Left kidney (tissue), 2 donors: ENCODE data around the gene ARHGEF19. TPM values are rescaled to one million over a fixed set of nuclear protein-coding genes. Genes with fewer than 3 reads are reported as not detected.

Experiments used
- DNase-seq: peaks from one replicate; pipeline ENCODE4 v3.0.0-alpha.2; 2013
- polyA plus RNA-seq: library from polyadenylated mRNA; unstranded; fragments of 120-200 nt; gene quantifications from one replicate; pipeline ENCODE4 v1.2.1, GENCODE V29; 2013; ENCODE audit not compliant: insufficient read length

Gene ARHGEF19
- polyA plus RNA-seq, 1 donor = 21.1 TPM

GRCh38 chr1:16149702-16150488 is 62.6 kb downstream of the ARHGEF19 start:
- no peak for DNase-seq

DNA sequence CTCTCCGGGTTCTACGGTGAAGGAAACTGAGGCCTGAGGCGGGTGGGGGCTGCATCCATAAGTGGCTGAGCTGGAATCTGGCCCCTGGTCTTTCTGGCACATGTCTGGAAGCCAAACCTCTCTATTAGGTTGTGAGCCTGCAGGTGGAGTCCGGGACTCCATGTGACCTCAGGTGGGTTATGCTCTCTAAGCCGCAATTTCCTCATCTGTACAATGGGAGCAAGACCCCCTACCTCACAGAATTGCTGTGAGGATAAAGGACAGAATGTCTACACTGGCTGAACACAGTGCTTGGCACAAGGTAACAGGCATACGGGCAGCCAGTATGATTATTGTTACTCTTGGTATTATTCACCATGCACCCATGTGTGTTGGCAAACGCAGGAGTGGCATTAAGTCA is 63.3 kb downstream of the ARHGEF19 start:
- no peak for DNase-seq

- no peak for DNase-seq
Measured at GRCh38 chr1:16148329-16149092, 63.9 kb downstream of the ARHGEF19 start.

Other genes with a start within 250 kb of the ARHGEF19 start
- 30.6 TPM for gene ZBTB17, start 236.6 kb downstream of the ARHGEF19 start, polyA plus RNA-seq
- 0.23 TPM for gene SRARP, start 208.4 kb downstream of the ARHGEF19 start, polyA plus RNA-seq
- 2.5 TPM for gene HSPB7, start 194.6 kb downstream of the ARHGEF19 start, polyA plus RNA-seq
- gene CLCNKA, start 190.6 kb downstream of the ARHGEF19 start, polyA plus RNA-seq = 9.8 TPM
- gene CLCNKB, start 168.9 kb downstream of the ARHGEF19 start, polyA plus RNA-seq = 37.2 TPM
- gene FAM131C, start 139.0 kb downstream of the ARHGEF19 start, polyA plus RNA-seq = 1.3 TPM
- 15.4 TPM for gene EPHA2, start 56.6 kb downstream of the ARHGEF19 start, polyA plus RNA-seq
- gene CPLANE2, start 24.5 kb upstream of the ARHGEF19 start, polyA plus RNA-seq = 4.8 TPM
- 20.5 TPM for gene FBXO42, start 139.8 kb upstream of the ARHGEF19 start, polyA plus RNA-seq
- 95.5 TPM for gene SZRD1, start 154.6 kb upstream of the ARHGEF19 start, polyA plus RNA-seq
- 0.40 TPM for gene SPATA21, start 224.8 kb upstream of the ARHGEF19 start, polyA plus RNA-seq
- 65.7 TPM for gene NECAP2, start 228.1 kb upstream of the ARHGEF19 start, polyA plus RNA-seq